ENCODE results near the gene PSMG1.

- TF ChIP-seq, protein P1, sequence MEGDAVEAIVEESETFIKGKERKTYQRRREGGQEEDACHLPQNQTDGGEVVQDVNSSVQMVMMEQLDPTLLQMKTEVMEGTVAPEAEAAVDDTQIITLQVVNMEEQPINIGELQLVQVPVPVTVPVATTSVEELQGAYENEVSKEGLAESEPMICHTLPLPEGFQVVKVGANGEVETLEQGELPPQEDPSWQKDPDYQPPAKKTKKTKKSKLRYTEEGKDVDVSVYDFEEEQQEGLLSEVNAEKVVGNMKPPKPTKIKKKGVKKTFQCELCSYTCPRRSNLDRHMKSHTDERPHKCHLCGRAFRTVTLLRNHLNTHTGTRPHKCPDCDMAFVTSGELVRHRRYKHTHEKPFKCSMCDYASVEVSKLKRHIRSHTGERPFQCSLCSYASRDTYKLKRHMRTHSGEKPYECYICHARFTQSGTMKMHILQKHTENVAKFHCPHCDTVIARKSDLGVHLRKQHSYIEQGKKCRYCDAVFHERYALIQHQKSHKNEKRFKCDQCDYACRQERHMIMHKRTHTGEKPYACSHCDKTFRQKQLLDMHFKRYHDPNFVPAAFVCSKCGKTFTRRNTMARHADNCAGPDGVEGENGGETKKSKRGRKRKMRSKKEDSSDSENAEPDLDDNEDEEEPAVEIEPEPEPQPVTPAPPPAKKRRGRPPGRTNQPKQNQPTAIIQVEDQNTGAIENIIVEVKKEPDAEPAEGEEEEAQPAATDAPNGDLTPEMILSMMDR (IDR thresholded peaks at IDR 0.05; ENCODE audit: poor library complexity), result peak; percentile 64
- no peak for TF ChIP-seq EZH2 (IDR thresholded peaks at IDR 0.05; ENCODE audit: borderline replicate concordance)
Measured at GRCh38 chr21:39175154-39175553, 8.1 kb downstream of the PSMG1 start.

Measured in hepatocyte (in vitro differentiated cells).